NCI-H2227 treated with DMSO at 0.1 percent for 48 hours (cell line): ENCODE data around the gene MED29.

Experiments
- DNase-seq: peaks from one replicate; lab custom pipeline; 2025; lab: John Stamatoyannopoulos, UW

The MED29 gene, protein sequence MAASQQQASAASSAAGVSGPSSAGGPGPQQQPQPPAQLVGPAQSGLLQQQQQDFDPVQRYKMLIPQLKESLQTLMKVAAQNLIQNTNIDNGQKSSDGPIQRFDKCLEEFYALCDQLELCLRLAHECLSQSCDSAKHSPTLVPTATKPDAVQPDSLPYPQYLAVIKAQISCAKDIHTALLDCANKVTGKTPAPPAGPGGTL

DNA sequence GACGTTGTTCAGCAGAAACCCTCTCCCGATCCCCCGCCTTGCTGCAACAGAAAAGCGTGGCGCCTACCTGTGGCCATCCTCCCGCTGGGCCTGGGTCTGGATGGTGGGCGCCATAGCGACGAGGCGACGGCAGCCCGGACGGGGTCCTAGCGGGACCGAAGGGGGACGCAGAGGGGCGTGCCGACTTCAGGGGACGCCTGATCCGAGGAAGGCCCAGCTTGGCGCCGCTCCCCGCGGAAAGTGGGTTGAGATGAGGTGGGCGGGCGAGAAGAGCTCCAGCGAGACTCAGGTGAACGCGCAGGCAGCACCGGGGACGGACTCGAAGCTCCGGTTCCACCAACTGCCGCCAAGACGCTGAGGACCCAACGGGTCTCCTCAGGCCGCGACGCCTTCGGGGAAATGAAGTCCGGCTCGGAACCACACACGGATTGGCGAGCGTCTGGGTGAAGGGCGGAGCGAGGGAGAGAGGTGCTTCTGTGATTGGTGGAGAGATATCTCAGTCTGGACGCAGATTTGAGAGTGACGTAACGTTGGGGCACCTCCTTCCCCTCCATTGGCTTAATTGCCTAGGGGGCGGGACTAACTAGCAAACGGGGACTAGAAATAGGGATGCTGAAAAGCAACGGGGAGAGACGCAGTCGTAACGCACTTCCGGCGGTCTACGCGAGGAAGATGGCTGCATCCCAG lies at the start of gene MED29, which contains the start of gene PAF1:
MED29 (plus strand) TSS at position 628 of the 687 bp plus-strand sequence; CDS start at position 673, 45 bp downstream.
PAF1 (minus strand) TSS at position 356 of the 687 bp plus-strand sequence; CDS start at position 114, 242 bp downstream.
- peak; percentile 100 for DNase-seq

DNA sequence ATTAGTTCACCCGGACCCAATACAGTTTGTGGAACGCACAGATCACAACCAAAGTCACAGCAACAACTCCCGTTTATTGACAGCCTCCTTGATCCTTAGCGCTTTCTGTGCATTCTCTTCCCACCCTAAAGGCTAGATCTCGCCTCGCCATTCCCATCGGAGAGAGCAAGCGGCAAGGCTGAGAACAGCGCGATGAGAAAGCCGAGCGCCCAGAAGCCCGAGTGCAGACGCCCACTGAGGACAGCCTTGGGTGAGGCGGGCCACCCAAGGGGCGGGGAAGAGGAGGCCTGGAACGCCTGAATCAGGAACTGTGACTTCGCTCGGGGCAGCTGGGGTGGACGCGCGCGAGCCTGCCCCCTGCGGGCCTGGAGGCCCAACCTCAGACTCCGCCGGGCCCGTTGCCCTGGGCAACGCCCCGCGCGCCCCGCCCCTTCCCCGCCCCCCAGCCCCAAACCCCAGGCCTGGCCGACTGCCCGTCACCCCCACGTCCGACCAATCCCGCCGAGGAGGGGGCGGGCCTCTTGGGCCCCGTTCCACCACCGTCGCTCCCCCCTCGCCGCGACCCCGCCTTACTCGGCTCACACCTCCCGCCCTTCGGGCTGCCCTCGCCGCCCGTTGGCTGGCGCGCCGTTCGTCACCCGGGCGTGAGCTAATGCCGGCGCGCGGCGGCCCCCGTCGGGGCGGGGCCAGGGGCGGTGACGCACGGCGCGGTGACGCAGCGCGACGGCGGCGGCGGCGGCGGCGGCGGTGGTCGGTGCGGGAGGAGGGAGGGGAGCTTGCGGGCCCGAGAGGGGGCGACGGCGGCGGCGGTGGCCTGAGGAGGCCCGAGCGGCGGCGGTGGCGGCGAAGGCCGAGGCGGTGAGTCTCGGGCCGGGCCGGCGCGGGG lies 49.2 kb upstream of the MED29 start, which contains the start of gene SAMD4B:
SAMD4B (plus strand) TSS at position 703 of the 886 bp plus-strand sequence. CDS start 14,473 bp downstream, outside the sequence.
- peak; percentile 100 for DNase-seq

DNA sequence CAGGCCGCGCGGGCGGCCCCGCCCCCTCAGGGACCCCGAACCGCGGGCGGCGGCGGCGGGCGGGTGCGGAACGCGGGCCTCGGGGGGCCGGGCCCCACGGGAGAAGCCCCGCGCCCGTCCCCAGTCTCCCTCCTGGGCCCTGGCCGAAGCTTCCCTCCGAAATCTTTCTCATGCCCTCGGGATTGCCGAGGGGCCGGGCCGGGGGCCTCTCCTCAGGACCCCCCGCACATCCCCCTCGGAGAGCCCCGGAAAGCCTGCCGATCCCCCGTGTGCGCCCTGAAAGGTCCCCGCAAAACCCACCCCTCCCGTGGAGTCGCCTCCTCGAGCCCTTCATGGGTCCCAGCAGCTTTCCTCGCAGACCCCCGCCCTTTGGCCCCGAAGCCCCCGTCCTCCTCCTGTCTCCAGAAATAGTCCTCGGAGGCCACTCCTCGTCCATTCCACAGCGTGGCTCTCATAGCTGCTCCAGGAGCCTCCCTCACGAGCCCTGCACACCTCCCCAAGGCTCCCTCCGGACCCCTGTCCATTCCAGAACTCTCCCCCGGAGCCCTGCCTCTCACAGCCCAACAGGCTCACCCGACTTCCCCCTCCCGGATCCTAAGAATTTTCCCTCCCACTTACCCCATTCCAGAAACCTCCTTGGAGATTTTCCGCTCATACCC lies 48.4 kb upstream of the MED29 start:
- no peak for DNase-seq

DNA sequence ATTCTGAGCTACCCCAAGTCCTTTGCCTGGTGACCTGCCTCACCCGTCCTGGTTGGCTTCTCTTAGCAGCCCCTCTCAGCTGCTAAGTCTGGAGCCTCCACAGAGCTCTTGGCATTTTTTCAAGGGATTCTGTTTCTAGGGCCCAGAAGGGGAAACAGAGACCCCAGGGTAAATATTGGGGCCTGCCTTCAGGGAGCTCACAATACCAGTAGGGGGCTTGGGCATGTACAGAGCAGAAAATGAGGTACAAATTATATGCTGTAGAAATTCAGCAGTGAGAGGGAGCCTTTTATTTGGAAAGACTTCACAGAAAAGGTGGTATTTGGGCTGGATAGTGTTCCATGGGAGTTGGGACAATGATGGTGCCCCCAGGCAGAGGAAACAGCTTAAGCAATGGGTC lies 45.2 kb upstream of the MED29 start:
- no peak for DNase-seq

DNA sequence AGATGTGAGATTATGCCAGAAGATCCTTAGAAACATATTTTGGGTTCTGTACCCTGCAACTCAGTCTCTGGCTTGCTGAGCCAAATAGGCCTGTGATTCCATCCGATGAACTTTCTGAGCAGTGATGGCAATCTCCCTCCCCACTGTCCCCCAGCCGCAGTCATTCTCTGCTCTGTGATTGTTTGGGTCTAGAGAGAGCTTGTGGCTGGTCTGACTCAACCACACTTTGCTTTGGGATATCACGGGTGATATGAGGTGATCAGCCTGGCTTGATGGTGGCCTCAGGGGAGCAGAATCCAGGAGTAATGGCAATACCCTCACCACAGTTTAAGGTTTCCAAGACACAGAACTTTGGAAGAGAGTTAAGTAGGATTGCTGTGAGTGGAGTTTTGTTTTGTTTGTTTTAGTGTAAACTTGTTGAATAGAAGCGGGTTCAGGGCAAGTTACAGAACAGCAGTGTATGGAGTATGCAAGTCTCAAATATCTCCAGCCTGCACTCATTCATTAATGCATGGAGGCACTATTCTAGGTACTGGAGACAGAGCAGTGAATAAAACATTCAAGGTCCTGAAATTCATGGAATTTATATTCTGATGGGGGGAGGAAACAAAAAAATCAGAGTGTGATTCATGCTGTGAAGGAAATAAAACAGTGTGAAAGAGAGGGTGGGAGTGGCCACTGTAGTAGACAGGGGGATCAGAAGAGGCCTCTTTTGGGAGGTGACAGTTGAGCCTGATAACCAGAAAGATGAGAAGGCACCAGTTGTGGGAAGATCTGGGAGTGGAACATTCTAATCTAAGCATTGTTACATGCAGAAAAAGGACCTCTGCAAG lies 43.6 kb upstream of the MED29 start:
- DNase-seq = no peak

DNA sequence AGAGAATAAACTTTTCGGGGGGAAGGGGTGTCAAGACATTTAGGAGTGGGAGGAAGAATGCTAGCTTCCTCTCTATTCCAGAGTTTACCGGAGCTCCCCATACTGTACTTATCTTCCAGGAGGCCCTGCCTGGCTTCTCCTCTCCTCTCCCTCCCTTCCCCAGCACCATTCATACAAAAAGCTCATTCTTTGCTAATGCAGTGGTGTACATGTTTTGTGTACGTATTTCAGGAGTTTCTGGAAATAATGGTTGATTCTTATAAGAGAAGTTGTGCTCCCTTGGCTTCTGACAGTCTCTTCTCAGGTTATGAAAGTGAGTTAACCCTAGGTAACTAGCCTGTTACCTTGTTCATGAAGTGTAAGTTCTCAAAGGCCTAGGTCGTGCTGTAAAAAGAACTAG lies 41.9 kb upstream of the MED29 start:
- no peak for DNase-seq

DNA sequence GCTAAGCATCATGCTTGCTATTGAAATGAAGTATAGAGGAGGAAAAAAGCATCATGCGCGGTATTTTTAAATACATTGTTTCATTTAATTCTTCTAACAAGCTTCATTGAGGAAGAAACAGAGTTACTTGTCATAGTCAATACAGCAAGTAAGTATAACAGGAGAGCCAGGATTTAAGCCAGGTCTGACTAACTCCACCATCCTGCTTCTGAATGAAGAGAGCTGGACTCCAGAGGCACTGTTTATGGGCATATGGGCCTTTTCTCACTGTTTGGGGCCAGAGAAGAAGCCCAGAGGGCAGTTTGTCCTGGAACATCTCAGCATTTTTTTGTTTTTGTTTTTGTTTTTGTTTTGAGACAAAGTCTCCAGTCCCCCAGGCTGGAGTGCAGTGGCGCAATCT lies 41.0 kb upstream of the MED29 start:
- DNase-seq = no peak

DNA sequence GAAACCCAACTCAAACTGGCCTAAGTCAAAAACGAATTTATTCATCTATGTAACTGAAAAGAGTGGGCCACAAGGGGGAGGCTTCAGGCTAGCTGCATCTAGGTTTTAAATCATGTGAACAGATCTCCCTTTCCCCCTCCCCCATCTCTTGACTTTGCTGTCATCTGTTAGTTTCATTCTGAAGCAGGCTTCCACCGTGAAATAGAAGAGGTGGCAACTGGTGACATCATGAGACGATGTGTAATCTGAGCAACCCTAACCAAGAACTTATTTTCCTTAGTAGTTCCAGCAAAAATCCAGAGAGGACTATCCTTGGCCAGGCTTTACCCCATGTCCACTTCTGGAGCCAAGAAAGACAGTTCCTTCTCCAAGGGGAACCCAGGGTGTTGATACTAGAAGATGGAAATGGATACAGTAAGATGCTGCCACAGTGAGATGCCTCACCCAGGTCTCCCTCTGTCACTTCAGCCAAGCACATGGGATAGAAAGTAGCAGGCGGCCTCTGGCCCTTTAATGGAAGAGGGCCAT lies 39.6 kb upstream of the MED29 start:
- no peak for DNase-seq

DNA sequence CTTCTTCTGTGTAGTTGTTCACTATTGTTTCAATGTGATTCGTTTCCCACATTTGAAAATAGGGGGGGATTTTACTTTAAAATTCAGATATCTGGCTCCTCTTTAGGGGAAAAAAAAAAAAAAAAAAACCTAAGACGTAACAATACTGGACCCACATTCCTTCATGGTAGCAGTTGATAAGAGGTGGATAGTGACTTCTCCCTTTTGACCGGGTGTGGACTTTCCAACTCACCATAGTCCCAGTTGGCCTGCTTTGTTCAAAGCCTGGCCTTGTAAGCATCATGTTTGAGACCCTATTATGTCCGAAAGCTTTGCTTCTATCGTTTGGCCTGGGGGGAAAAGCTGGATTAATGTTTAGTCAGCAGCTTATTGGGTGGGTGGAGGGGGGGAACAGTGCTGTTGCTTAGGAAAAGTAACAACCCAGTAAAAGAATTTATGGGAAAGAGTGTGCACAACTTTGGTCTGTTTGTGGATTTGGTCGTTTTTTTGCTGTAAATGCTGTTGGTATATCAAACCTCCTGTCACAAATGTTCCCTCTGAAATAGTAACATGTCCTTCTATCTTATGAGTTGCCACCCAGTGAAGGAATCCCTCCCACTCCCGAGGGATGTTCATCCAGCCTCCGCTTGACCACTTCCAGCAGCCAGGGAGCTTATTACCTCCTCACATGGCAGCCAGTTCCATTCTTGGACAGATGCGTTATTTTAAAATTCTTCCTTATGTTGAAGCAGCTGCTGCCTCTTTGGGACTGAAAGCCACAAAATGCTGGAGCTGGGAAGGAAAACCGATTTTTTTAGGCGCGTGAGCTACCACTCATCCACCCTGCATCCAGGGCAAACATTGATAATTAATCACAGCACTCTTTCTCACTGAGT lies 38.6 kb upstream of the MED29 start:
- no peak for DNase-seq

DNA sequence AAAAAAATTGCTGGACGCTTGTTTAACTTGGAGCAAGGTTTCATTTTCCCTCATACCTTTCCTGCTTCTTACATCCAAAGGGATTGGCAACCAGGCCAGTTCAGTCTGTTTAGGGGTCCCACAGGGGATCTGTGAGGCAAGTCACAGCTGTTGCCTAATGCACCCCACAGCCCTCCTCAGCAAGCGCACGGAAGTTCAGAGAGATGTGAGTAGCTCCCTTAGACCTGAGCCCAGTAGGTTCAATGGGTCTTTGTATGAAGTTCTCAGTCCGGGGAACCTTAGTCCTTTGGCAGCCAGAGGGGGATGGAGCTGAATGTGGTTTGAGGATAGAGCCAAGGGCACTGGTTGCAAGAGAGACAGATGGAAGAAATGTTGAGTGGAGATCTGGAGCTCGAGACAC lies 35.9 kb upstream of the MED29 start:
- no peak for DNase-seq

DNA sequence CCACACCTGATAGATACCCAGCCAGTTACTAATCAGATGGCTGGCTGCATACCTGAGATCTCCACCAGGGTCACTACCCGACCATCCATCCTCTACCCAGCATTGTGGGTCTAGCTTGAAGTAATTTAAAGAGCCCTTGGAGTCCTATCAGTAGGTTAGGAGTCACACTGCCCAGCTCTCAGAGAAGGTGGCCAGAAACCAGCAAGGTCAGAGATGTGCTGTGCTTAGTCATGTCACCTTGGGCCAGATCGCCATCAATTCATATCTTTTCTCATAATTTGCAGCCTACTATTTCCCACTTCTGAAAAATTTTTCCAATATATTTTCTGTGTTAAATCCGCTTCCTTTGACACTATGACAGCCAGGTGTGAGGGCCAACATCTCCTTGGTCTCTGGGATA lies 35.1 kb upstream of the MED29 start:
- DNase-seq = no peak

DNA sequence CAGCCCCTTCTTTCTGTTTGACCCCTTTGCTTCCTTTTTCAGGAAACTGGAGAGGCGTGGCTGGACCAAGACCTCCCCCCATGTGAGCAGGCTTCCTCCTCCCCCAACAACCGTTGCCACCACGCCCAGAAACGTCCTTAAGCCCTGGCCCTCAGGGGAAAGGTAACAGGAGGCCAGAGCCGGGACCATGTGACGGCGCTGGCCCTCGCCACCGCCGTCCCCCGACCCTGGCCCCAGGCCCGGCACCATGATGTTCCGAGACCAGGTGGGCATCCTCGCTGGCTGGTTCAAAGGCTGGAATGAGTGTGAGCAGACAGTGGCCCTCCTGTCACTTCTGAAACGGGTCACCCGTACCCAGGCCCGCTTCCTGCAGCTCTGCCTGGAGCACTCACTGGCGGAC lies 34.5 kb upstream of the MED29 start:
- no peak for DNase-seq

DNA sequence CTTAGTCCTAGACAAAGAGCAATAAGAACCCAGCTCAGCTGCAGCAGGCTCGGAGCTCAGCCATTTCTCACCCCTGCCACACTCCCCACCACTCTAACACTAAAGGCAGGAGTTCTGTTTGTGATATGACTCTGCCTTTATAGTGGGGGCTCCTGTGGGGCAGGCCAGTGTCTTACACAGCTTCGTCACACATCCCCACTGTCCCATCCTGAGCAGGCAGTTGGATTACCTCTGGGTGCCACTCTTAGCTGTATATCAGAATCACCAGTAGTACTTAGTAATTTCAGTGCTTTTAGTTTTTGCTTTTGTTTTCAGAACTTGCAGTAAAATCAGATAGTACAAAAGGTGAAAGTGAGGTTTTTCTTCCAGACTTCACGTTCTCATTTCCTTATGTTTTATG lies 32.2 kb upstream of the MED29 start:
- no peak for DNase-seq

DNA sequence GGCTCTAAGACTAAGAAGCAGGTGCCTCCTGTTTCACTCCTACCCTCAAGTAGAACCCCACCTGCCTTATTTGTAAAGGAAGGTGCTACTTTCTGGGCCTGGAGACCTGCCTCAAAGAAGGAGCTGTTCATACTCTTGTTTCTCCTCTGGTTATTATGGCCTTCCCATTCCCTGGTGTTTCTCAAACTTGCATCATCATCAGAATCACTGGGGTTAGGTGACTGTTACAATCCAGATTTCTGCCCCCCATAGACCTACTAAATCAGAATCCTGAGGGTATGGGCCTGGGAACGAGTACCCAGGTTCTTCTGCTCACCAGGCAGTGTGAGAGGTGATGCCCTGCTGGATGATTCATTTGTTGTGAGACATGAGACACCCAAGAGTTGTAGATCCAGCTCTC lies 30.6 kb upstream of the MED29 start:
- no peak for DNase-seq

DNA sequence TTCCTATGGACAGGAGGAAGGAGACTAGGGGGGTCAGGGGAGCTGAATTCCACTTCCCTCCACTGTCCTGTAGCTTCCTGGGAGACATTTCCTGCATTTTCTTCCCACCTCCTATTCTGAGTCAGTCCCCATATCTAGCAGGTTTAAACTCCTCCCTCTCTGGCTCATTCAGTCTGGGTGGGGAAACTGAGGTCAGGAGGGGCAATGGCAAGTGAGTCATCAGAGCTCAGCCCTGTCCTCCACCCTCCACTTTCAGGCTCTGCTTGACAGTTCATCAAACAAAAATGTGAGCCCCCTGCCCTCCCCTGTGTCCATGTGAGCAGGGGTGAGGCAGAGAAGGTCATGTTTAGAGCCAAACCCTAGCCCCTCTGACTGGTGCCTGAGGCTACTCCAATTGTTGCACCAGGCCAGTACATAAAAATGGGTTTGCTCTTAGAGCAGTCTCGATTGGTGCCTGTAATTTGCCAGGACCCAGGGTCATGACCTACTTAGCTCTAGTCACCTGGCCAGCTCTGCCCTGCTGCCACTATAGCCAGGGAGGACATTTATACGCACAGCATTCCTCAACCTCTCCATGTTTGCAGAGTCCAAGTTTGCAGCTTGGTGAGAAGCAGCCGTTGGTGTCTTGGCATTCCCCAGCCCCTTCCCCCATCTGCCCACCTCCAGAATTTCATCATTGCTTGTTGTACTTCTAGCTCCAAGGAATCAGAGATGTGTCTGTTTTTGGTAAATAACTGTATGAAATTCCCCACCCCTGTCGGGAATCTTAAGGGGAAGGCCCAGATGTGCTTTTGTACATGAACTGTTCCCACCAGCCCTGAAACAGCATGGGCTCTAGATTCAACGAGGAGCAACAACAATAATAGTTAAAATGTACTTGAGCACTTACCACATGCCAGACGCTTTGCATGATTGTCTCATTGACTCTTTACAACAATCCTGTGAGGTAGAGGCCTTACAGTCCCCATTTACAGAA lies 28.2 kb upstream of the MED29 start:
- no peak for DNase-seq

DNA sequence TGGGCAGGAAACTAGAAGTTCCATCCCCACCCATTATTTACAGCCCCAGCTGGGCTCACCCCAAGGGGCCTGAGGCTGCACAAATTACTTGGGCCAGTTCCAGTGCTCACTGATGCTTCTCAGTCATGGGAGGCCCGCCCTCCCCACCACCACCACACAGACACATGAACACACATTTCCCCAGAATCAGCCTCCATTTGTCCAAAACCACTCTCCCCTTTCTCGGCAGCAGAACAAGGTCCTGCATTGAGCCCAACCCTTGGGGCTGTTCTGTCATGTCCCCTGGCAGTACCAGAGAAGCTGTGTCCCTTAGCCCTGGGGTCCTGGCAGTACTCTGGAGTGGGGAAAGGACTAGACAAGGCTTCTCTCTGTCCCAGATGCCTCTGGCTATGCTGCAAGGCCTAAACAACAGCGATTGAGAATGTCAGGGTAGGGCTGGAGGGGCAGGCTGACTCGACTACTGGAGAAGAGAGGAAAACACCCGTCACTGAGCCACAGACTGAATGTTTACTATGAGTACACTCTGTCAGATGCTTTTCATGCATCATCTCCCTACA lies 27.2 kb upstream of the MED29 start:
- no peak for DNase-seq

DNA sequence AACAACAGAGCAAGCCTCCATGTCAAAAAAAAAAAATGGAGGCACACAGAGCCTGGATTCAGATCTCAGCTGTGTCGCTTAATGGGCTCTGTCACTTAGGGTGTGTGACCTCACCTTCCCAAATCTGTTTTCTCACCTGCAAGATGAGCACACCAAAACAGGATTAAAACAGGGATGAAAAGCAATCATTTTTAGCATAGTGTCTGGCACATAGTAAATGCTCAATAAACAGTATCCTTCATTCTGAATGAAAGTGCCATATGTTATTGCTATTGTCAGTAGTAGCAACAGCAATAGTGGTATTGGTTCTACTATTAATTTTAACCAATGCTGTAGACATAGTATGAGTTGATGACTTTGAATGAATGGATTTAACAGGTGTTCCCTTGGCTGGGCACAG lies 25.6 kb upstream of the MED29 start:
- DNase-seq = no peak

DNA sequence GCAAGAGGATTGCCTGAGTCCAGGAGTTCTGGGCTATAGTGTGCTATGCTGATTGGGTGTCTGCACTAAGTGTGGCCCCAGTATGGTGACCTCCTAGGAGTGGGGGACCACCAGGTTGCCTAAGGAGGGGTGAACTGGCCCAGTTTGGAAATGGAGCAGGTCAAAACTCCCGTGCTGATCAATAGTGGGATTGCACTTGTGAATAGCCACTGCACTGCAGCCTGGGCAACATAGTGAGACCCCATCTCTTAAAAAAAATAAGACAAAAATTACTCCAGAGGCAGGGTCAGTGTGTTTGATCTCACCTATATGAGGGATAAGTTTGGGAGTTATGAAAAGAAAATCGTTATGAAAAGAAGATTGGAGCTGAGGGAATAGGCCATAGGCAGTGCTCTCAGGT lies 22.0 kb upstream of the MED29 start:
- DNase-seq = no peak
